ENCODE results near the gene CUTC.
A peak's percentile ranks its signal among the peaks of the same experiment; 100 is the strongest.

DNA sequence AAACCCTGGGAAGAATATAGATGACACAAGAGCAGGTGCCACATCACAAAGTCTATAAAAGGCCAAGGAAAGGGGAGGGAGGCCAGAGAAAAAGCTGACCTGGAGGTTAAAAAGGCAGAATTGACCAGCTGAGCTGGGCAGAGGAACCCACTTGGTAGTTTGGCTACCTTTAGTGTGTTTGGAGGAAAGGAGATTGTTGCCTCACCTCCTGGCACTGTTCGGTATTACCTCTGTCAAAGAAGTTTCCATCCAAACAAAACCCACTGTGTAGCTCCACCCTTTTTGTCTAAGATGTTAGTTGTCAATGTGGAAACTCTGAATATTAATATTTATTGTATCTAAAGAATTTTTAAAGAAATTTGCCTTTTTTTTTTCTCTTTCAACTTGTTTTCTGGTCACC, 49.3 kb upstream of the CUTC start:
- no peak for TF ChIP-seq EZH2 (IDR thresholded peaks at IDR 0.05; ENCODE audit: borderline replicate concordance, low read length)
- TF ChIP-seq, protein P1, sequence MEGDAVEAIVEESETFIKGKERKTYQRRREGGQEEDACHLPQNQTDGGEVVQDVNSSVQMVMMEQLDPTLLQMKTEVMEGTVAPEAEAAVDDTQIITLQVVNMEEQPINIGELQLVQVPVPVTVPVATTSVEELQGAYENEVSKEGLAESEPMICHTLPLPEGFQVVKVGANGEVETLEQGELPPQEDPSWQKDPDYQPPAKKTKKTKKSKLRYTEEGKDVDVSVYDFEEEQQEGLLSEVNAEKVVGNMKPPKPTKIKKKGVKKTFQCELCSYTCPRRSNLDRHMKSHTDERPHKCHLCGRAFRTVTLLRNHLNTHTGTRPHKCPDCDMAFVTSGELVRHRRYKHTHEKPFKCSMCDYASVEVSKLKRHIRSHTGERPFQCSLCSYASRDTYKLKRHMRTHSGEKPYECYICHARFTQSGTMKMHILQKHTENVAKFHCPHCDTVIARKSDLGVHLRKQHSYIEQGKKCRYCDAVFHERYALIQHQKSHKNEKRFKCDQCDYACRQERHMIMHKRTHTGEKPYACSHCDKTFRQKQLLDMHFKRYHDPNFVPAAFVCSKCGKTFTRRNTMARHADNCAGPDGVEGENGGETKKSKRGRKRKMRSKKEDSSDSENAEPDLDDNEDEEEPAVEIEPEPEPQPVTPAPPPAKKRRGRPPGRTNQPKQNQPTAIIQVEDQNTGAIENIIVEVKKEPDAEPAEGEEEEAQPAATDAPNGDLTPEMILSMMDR (conservative IDR thresholded peaks at IDR 0.05 in 1 of 2, IDR thresholded peaks at IDR 0.05 in 1 of 2; ENCODE audit: extremely low read depth in 1 of 2, insufficient read depth in 1 of 2, low read depth in 1 of 2, low read length in 2 of 2), result peak; percentile 33 to 52

Data from mammary epithelial cell (primary cell).